Vagina (tissue), 2 donors: Measurements from ENCODE around the gene ZCCHC7. TPM values are rescaled to one million over a fixed set of nuclear protein-coding genes. Genes with fewer than 3 reads are reported as not detected.
A peak's percentile ranks its signal among the peaks of the same experiment; 100 is the strongest.

Experiments
- DNase-seq, 2 donors: peaks; one replicate each; pipeline ENCODE4 v3.0.0-alpha.2; 2017; ENCODE audit errors: extremely low spot score in 2 of 2
- H3K27ac ChIP-seq: fragments of 200-600 bp; sonication (generic); one replicate; pipeline ENCODE4 v1.5.1; 2019
- H3K27me3 ChIP-seq: fragments of 200-600 bp; sonication (generic); one replicate; pipeline ENCODE4 v1.5.1; 2019
- H3K36me3 ChIP-seq, 2 donors: fragments of 200-600 bp; sonication (generic); one replicate each; pipeline ENCODE4 v1.5.1; 2017 to 2019
- H3K4me1 ChIP-seq: fragments of 200-600 bp; sonication (generic); one replicate; pipeline ENCODE4 v1.5.1; 2019
- H3K4me3 ChIP-seq, 2 donors: fragments of 200-600 bp; sonication (generic); 1 replicate in 1 of 2; 2 replicates in 1 of 2; pipeline ENCODE4 v1.5.1; 2016 to 2019
- H3K9me3 ChIP-seq: fragments of 200-600 bp; sonication (generic); one replicate; pipeline ENCODE4 v1.5.1; 2019
- CTCF ChIP-seq, 3 experiments: fragments of 450-650 bp in 2 of 3; fragments of 200-600 bp in 1 of 3; sonication (generic) in 1 of 3; IDR thresholded peaks; one replicate each; pipeline ENCODE4 v1.5.1; 2017 to 2019; ENCODE audit warnings: antibody characterized with exemption in 3 of 3, mild to moderate bottlenecking in 2 of 3, moderate library complexity in 2 of 3
- POLR2A ChIP-seq, 2 donors: fragments of 450-650 bp; IDR thresholded peaks; one replicate each; pipeline ENCODE4 v1.6.1; 2017; ENCODE audit warnings: antibody characterized with exemption in 2 of 2, mild to moderate bottlenecking in 2 of 2, moderate library complexity in 2 of 2
- POLR2AphosphoS5 ChIP-seq, 2 donors: sonication (generic); formaldehyde crosslinking; IDR thresholded peaks; one replicate each; pipeline ENCODE4 v1.9.0; 2017; ENCODE audit warnings: antibody characterized with exemption in 2 of 2, mild to moderate bottlenecking in 2 of 2, low read depth in 1 of 2; ENCODE audit not compliant: insufficient read depth in 1 of 2
- intact Hi-C: fragments of 100-400 bp; cut with DNase I; formaldehyde crosslinking; loops from one replicate; pipeline ENCODE4 v1.15.1; 2023
- total RNA-seq: library from RNA; depleted of rRNA; stranded (reverse); fragments of >200 nt; gene quantifications from one replicate; pipeline ENCODE4 v1.2.3, GENCODE V29; 2016

Gene ZCCHC7
- total RNA-seq, 1 donor from 2014 or later = 15.2 TPM

GRCh38 chr9:37353791-37354190 lies 233.4 kb downstream of the ZCCHC7 start:
- no peak for DNase-seq
- H3K36me3 ChIP-seq = peaks cover 0 to 9% of the 10 kb centered on the region in 2 donors
- intact Hi-C loops = no loop called here
- no peaks in the 10 kb centered on the region for H3K9me3 ChIP-seq
- no peak overlapping the region for H3K27ac ChIP-seq
- no peaks in the 10 kb centered on the region for H3K27me3 ChIP-seq
- TF ChIP-seq POLR2A (IDR thresholded peaks at IDR 0.05) (no peak), CTCF (IDR thresholded peaks at IDR 0.05) (no peak), POLR2AphosphoS5 (IDR thresholded peaks at IDR 0.05; ENCODE audit: insufficient read depth in 1 of 2, low read depth in 1 of 2) (no peak)
- no peak overlapping the region for H3K4me3 ChIP-seq
- H3K4me1 ChIP-seq = no peaks in the 10 kb centered on the region

GRCh38 chr9:37362430-37362829 lies 242.1 kb downstream of the ZCCHC7 start:
- no peak for DNase-seq
- H3K9me3 ChIP-seq = no peaks in the 10 kb centered on the region
- TF ChIP-seq CTCF (IDR thresholded peaks at IDR 0.05) (no peak), POLR2A (IDR thresholded peaks at IDR 0.05) (no peak), POLR2AphosphoS5 (IDR thresholded peaks at IDR 0.05; ENCODE audit: insufficient read depth in 1 of 2, low read depth in 1 of 2) (no peak)
- H3K36me3 ChIP-seq = peaks cover 0 to under 1% of the 10 kb centered on the region in 2 donors
- no peak overlapping the region for H3K4me3 ChIP-seq
- H3K4me1 ChIP-seq = no peaks in the 10 kb centered on the region
- H3K27me3 ChIP-seq = no peaks in the 10 kb centered on the region
- H3K27ac ChIP-seq = no peak overlapping the region
- intact Hi-C loops = no loop called here

GRCh38 chr9:37363124-37363523 lies 242.8 kb downstream of the ZCCHC7 start:
- Histone ChIP-seq H3K9me3 (no peaks in the 10 kb centered on the region), H3K27ac (no peak overlapping the region), H3K36me3 (no peaks in the 10 kb centered on the region), H3K4me1 (no peaks in the 10 kb centered on the region), H3K27me3 (no peaks in the 10 kb centered on the region), H3K4me3 (no peak overlapping the region)
- TF ChIP-seq CTCF (IDR thresholded peaks at IDR 0.05) (no peak), POLR2AphosphoS5 (IDR thresholded peaks at IDR 0.05; ENCODE audit: insufficient read depth in 1 of 2, low read depth in 1 of 2) (no peak), POLR2A (IDR thresholded peaks at IDR 0.05) (no peak)
- intact Hi-C loops = no loop called here
- no peak for DNase-seq

DNA sequence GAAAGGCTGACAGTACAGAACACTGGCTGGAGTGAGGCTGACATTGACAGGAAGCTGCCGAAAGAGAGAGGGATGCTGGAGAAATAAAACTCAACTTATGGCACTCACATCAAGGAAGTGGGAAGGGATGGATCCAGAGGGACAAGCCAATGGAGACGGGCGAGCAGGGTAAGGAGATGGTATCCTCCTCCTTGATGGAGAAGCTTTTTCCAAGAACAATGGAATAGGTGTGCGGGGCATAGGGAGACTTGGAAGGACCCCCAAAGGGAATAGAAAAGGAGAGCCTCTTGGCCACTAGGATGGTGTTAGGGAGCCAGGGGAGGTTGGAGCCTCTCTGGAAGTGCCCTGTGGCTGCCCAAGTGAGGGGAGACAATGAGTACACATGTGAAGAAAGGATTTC lies 243.8 kb downstream of the ZCCHC7 start:
- Histone ChIP-seq H3K27ac (no peak overlapping the region), H3K36me3 (no peaks in the 10 kb centered on the region), H3K4me1 (no peaks in the 10 kb centered on the region), H3K4me3 (no peak overlapping the region), H3K9me3 (no peaks in the 10 kb centered on the region), H3K27me3 (no peaks in the 10 kb centered on the region)
- intact Hi-C loops = no loop called here
- peak; percentile 9 to 56 for DNase-seq
- TF ChIP-seq CTCF (IDR thresholded peaks at IDR 0.05) (no peak), POLR2A (IDR thresholded peaks at IDR 0.05) (no peak), POLR2AphosphoS5 (IDR thresholded peaks at IDR 0.05; ENCODE audit: insufficient read depth in 1 of 2, low read depth in 1 of 2) (no peak)

DNA sequence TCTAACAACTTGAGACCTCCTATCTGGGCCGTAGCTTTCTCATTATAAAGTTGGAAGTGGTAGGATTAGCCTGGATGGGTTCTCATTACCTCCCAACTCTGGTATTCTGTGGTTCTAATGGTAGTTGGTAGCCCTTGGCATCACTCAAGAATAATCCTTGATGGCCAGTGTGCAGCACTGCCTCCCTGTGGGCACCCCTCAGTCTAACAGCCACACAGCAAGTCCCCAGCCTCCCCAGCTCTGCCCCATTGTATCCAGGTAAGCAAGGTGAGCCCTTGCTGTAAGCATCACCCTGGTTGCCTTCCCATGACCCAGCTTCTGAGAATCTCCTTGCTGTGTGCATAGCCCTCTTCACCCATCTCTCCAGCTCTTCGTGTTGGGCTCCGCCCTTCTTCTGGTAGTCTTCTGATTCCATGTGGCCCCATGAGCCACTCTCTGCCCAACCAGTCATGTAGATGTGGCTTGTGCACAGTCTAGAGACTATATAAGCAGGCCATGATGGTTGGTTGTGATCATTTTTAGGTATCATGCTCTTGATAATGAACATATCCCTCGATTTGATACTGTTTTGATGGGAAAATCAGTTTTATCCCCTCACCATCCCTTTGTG lies 244.5 kb downstream of the ZCCHC7 start:
- Histone ChIP-seq H3K27me3 (no peaks in the 10 kb centered on the region), H3K27ac (no peak overlapping the region), H3K4me1 (no peaks in the 10 kb centered on the region), H3K9me3 (no peaks in the 10 kb centered on the region), H3K36me3 (no peaks in the 10 kb centered on the region), H3K4me3 (no peak overlapping the region)
- TF ChIP-seq CTCF (IDR thresholded peaks at IDR 0.05) (no peak), POLR2AphosphoS5 (IDR thresholded peaks at IDR 0.05; ENCODE audit: insufficient read depth in 1 of 2, low read depth in 1 of 2) (no peak), POLR2A (IDR thresholded peaks at IDR 0.05) (no peak)
- DNase-seq = peak; percentile 25 to 60
- intact Hi-C loops = no loop called here
